Mucosa of descending colon (tissue), 3 donors: ENCODE data around the gene TRABD2B. TPM values are rescaled to one million over a fixed set of nuclear protein-coding genes. Genes with fewer than 3 reads are reported as not detected.

Source experiments
- ATAC-seq: fragments of 200-7000 bp; cut with Tn5 transposase; one replicate; pipeline ENCODE4 v1.9.1; 2020; ENCODE audit warnings: mild to moderate bottlenecking, moderate library complexity
- DNase-seq, 3 donors: peaks; one replicate each; pipeline ENCODE4 v3.0.0-alpha.2; 2020
- H3K36me3 ChIP-seq: fragments of 200-600 bp; one replicate; pipeline ENCODE4 v1.8.0; 2021; ENCODE audit warnings: low read depth, mild to moderate bottlenecking
- H3K4me1 ChIP-seq: fragments of 200-600 bp; one replicate; pipeline ENCODE4 v1.8.0; 2021; ENCODE audit warnings: low read depth, mild to moderate bottlenecking
- H3K4me3 ChIP-seq: fragments of 200-600 bp; one replicate; pipeline ENCODE4 v1.8.0; 2021; ENCODE audit warnings: mild to moderate bottlenecking
- H3K9me3 ChIP-seq: fragments of 200-600 bp; one replicate; pipeline ENCODE4 v1.8.0; 2021; ENCODE audit warnings: mild to moderate bottlenecking
- intact Hi-C, 2 donors: fragments of 100-400 bp; cut with DNase I in 1 of 2; cut with micrococcal nuclease in 1 of 2; formaldehyde crosslinking; loops; one replicate each; pipeline versions ENCODE4 v1.11.0 to v1.11.1; 2022; cut with DNase I, micrococcal nuclease
- total RNA-seq, 3 donors: library from RNA; stranded (reverse); fragmentation: NEBNext Ultra II Directional in 2 of 3; extraction: Animal tissue kit (Norgen Biotek cat#: 25700) in 2 of 3; gene quantifications; one replicate each; pipeline versions ENCODE4 v1.2.1 to v1.2.4, GENCODE V29; 2021 to 2023
- TF ChIP-seq, protein P1 (sequence below): fragments of 200-600 bp; IDR thresholded peaks from one replicate; pipeline ENCODE4 v1.8.0; 2022; ENCODE audit warnings: antibody characterized with exemption, mild to moderate bottlenecking
- donor health status: DM: no; HTN: no; CAD: no; lungs with moderate emphysema.
- donor health status: DM: no; HTN: no; CAD: no.
- donor health status: DM: no; HTN: yes; CAD: no.

The TRABD2B gene
- total RNA-seq, 3 donors from 2014 or later = 0.35 to 2.0 (median 2.0) TPM

DNA sequence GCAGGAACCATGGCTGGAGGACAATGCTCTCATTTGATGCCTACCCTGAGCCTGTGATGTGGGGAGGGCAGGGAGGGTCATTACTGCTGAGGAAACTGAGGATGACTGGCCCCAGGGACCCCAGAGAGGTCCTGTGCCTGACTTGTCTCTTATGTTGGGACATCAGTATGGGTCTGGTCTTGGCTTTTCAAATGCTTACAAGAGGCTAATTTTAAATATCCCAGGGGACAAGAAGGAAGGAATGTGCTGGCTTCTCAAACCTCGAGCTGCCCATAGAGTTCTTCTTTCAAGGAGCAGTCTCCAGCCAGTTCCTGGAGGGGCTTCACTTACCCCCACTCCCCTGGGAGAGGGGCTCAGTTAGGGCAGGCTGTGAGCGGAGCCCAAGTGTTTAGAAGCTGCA lies 168.2 kb downstream of the TRABD2B start:
- intact Hi-C loops = no loop called here
- ATAC-seq = no peak
- TF ChIP-seq, protein P1, sequence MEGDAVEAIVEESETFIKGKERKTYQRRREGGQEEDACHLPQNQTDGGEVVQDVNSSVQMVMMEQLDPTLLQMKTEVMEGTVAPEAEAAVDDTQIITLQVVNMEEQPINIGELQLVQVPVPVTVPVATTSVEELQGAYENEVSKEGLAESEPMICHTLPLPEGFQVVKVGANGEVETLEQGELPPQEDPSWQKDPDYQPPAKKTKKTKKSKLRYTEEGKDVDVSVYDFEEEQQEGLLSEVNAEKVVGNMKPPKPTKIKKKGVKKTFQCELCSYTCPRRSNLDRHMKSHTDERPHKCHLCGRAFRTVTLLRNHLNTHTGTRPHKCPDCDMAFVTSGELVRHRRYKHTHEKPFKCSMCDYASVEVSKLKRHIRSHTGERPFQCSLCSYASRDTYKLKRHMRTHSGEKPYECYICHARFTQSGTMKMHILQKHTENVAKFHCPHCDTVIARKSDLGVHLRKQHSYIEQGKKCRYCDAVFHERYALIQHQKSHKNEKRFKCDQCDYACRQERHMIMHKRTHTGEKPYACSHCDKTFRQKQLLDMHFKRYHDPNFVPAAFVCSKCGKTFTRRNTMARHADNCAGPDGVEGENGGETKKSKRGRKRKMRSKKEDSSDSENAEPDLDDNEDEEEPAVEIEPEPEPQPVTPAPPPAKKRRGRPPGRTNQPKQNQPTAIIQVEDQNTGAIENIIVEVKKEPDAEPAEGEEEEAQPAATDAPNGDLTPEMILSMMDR = no peak

DNA sequence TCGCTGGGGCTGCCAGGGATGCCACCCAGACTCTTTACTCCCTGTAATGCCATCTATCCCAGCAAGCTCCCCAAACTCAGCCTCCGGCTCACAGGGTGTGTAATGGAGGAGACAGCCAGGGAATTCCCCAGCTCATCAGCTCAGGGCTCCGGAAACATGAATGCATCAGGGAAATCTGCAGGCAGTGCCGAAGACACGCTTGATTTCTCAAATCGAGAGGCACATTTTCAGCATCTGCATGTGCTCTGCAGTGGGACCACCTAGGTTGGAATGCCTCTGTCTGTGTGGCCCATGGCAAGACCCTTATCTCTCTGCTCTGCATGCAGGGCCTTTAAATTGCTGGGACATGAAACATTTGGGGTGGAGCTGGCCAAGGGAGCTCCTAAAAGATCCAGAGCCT lies 170.1 kb downstream of the TRABD2B start:
- DNase-seq = no peak

More for the DNA sequence above, 168.2 kb downstream of the TRABD2B start:
- Histone ChIP-seq H3K4me1 (peaks cover 20% of the 10 kb centered on the region), H3K36me3 (no peaks in the 10 kb centered on the region), H3K9me3 (no peaks in the 10 kb centered on the region), H3K4me3 (no peak overlapping the region)
- DNase-seq = peak in 1 of 3 donors; percentile 19

GRCh38 chr1:47824716-47825115 lies 172.5 kb downstream of the TRABD2B start:
- DNase-seq (peak; percentile 60 to 66 (median 61)), ATAC-seq (peak; percentile 94)
- peaks cover 12% of the 10 kb centered on the region for H3K4me1 ChIP-seq
- no peaks in the 10 kb centered on the region for H3K9me3 ChIP-seq
- no peak overlapping the region for H3K4me3 ChIP-seq
- TF ChIP-seq, protein P1 = no peak
- intact Hi-C loops = no loop called here
- no peaks in the 10 kb centered on the region for H3K36me3 ChIP-seq

More for the DNA sequence above, 170.1 kb downstream of the TRABD2B start:
- no peak overlapping the region for H3K4me3 ChIP-seq
- no peaks in the 10 kb centered on the region for H3K9me3 ChIP-seq
- ATAC-seq = no peak
- peaks cover 19% of the 10 kb centered on the region for H3K4me1 ChIP-seq
- H3K36me3 ChIP-seq = no peaks in the 10 kb centered on the region
- intact Hi-C loops = no loop called here
- TF ChIP-seq, protein P1 = no peak

- no peak for ATAC-seq
- Histone ChIP-seq H3K4me1 (peaks cover 12% of the 10 kb centered on the region), H3K36me3 (no peaks in the 10 kb centered on the region), H3K4me3 (no peak overlapping the region), H3K9me3 (no peaks in the 10 kb centered on the region)
- DNase-seq = peak in 1 of 3 donors; percentile 26
- intact Hi-C loops = no loop called here
- TF ChIP-seq, protein P1 = no peak
Observed at GRCh38 chr1:47824297-47824696, 172.9 kb downstream of the TRABD2B start.

DNA sequence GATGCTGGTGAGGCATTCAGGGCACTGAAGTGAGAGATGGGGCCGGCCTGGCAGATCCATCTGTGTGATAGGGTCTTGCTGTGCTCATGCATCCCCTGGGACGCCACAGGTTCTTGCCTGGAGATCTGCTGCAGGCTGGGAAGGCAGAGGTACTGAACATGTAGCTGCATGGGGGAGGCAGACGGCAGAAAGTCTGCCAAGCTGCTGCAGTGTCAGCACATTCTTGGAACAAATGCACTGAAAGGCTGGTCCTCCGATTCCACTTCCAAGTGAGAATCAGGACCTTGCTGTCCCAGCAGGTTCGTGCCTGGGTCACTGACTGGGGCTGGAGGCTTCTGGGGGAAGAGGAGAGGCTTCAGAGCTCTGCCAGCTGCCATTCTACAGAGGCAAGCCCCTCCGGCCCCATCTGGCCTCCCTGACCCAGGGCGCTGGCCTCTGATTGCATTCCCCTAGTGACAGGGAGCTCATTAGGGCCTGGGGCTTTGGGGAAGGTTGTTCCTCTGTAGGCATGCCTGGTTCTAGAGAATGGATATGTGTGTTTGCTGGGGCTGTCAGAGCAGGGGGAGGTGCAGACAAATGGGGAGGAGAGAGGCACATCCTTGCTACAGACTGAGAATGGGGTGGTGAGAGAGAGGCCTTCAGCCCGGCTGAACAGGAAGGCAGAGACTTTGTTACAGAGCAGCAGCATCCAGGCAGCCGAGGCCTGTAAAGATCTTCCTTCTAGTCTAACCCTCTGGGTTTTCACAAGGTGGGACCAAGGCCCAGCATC lies 174.0 kb downstream of the TRABD2B start:
- TF ChIP-seq, protein P1 = no peak
- Histone ChIP-seq H3K9me3 (no peaks in the 10 kb centered on the region), H3K36me3 (no peaks in the 10 kb centered on the region), H3K4me1 (peaks cover 12% of the 10 kb centered on the region), H3K4me3 (no peak overlapping the region)
- no peak for ATAC-seq
- intact Hi-C loops = no loop called here
- peak in 2 of 3 donors; percentile 18 to 20 for DNase-seq
